GM10266 (cell line): ENCODE data around the gene SLC45A3.

Experiments used
- DNase-seq: peaks from one replicate; pipeline ENCODE4 v3.0.0; 2012; ENCODE audit errors: extremely low spot score
- CTCF ChIP-seq: IDR thresholded peaks from 2 replicates; pipeline ENCODE4 v1.5.1; 2012; ENCODE audit warnings: mild to moderate bottlenecking, low read depth; ENCODE audit not compliant: control insufficient read depth, insufficient read depth; ENCODE audit errors: missing control alignments

SLC45A3 gene

GRCh38 chr1:205626216-205626615, 54.1 kb downstream of the SLC45A3 start:
- DNase-seq: no peak

GRCh38 chr1:205623646-205624045, 56.7 kb downstream of the SLC45A3 start:
- no peak for TF ChIP-seq CTCF
- no peak for DNase-seq

More at GRCh38 chr1:205626216-205626615, 54.1 kb downstream of the SLC45A3 start:
- TF ChIP-seq CTCF: no peak

- TF ChIP-seq CTCF: no peak
- DNase-seq: no peak
Measured at GRCh38 chr1:205620269-205620668, 60.0 kb downstream of the SLC45A3 start.

GRCh38 chr1:205619376-205619775, 60.9 kb downstream of the SLC45A3 start:
- TF ChIP-seq CTCF: no peak
- DNase-seq: no peak

- DNase-seq: no peak
- TF ChIP-seq CTCF: no peak
Measured at GRCh38 chr1:205616563-205617293, 63.6 kb downstream of the SLC45A3 start.

- TF ChIP-seq CTCF: no peak
- no peak for DNase-seq
Measured at GRCh38 chr1:205615789-205616188, 64.5 kb downstream of the SLC45A3 start.

- DNase-seq: no peak
- TF ChIP-seq CTCF: no peak
Measured at GRCh38 chr1:205613854-205614412, 66.4 kb downstream of the SLC45A3 start.
